ENCODE data around the gene BAD. TPM values are rescaled to one million over a fixed set of nuclear protein-coding genes. Genes with fewer than 3 reads are reported as not detected.

Gene BAD
- total and polyA plus RNA-seq, 2 of the 13 experiments (the other 11 are each of a cell fraction or from before 2014, with no cell fraction given) = 17.9 to 28.5 TPM

GRCh38 chr11:64305691-64306562 is 21.5 kb upstream of the BAD start (continued):
- TF ChIP-seq PRDM10 (CRISPR knock-in tag; IDR thresholded peaks at IDR 0.05; ENCODE audit: low read depth) (no peak), ZFP90 (CRISPR knock-in tag; IDR thresholded peaks at IDR 0.05; ENCODE audit: borderline replicate concordance) (no peak), PAXIP1 (CRISPR knock-in tag; conservative IDR thresholded peaks at IDR 0.05) (peak; percentile 55), HNF4A (CRISPR knock-in tag; IDR thresholded peaks at IDR 0.05) (peak; percentile 44; the same call in 1 of the 2 replicates), NAIF1 (CRISPR knock-in tag; IDR thresholded peaks at IDR 0.05; ENCODE audit: borderline replicate concordance) (no peak), ZMYM2 (CRISPR knock-in tag; IDR thresholded peaks at IDR 0.05) (peak; percentile 65; the same call in 1 of the 2 replicates), ZBTB7A (CRISPR knock-in tag; IDR thresholded peaks at IDR 0.05) (0 out of 2 replicates have a peak, but pooled peaks have one; percentile 28), CREM (IDR thresholded peaks at IDR 0.05) (peak; percentile 35; the same call in 1 of the 2 replicates), CREM (CRISPR knock-in tag; IDR thresholded peaks at IDR 0.05) (no peak), TOPORS (CRISPR knock-in tag; IDR thresholded peaks at IDR 0.05) (no peak), JUNB (CRISPR knock-in tag; IDR thresholded peaks at IDR 0.05; ENCODE audit: borderline replicate concordance) (no peak), NFKB2 (CRISPR knock-in tag; IDR thresholded peaks at IDR 0.05; ENCODE audit: borderline replicate concordance) (peak; percentile 67; the same call in 1 of the 2 replicates), AFF4 (CRISPR knock-in tag; IDR thresholded peaks at IDR 0.05) (no peak), DR1 (CRISPR knock-in tag; IDR thresholded peaks at IDR 0.05) (peak; percentile 53; the same call in 1 of the 2 replicates), ZBTB25 (CRISPR knock-in tag; IDR thresholded peaks at IDR 0.05) (no peak), BHLHE40 (IDR thresholded peaks at IDR 0.05; ENCODE audit: low read length) (no peak)
